GM12891 (cell line): ENCODE results near the gene HAUS3.

Source experiments
- PAX5 ChIP-seq: IDR thresholded peaks from 2 replicates; pipeline ENCODE4 v1.6.1; 2011; ENCODE audit warnings: low read length, moderate library complexity, mild to moderate bottlenecking; ENCODE audit not compliant: insufficient read depth, severe bottlenecking
- POLR2A ChIP-seq: IDR thresholded peaks from 2 replicates; pipeline ENCODE4 v1.6.1; 2011; ENCODE audit warnings: low read depth, low read length, control low read depth
- POLR2AphosphoS5 ChIP-seq: IDR thresholded peaks from 2 replicates; pipeline ENCODE4 v1.6.1; 2011; ENCODE audit warnings: low read depth, low read length, control low read depth
- TAF1 ChIP-seq: IDR thresholded peaks from 2 replicates; pipeline ENCODE4 v1.6.1; 2011; ENCODE audit warnings: low read depth, low read length, control low read depth

- TF ChIP-seq TAF1: no peak
- no peak for TF ChIP-seq PAX5
- no peak for TF ChIP-seq POLR2AphosphoS5
- TF ChIP-seq POLR2A: no peak
Observed at GRCh38 chr4:2259541-2260343, 17.8 kb upstream of the HAUS3 start.
